ENCODE data around the gene FBXL20.

DNA sequence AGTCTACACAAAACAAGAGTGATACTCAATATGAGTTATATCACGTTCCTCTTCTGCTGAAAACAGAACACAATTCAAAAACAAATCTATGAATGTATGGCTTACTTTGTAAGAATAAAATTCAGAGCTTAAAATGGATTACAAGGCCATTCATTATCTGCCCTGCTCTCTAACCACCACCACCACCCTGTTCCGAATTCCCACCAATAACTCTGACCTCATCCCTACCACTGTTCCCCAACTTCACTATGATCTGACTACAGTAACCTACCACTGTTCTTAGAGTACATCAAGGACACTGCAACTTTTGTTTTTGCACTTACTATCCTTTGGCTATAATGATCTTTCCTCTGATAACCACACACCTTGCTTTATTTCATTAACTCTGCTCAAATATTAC lies 21.3 kb downstream of the FBXL20 start:
- TF ChIP-seq CTCF (IDR thresholded peaks at IDR 0.05) (no peak), POLR2AphosphoS5 (IDR thresholded peaks at IDR 0.05) (no peak), POLR2A (IDR thresholded peaks at IDR 0.05) (no peak), EP300 (IDR thresholded peaks at IDR 0.05; ENCODE audit: low read depth) (no peak)
